Measurements from ENCODE around the gene PLEKHM3.

The PLEKHM3 gene

GRCh38 chr2:207792244-207792785, 233.0 kb downstream of the PLEKHM3 start:
- H3K27me3 ChIP-seq, result no peaks in the 10 kb centered on the region
- H3K4me1 ChIP-seq, result peaks cover 6% of the 10 kb centered on the region
- H3K4me3 ChIP-seq, result no peak overlapping the region
- TF ChIP-seq Cebpa-rat (IDR thresholded peaks at IDR 0.05), result no peak
- no peaks in the 10 kb centered on the region for H4K20me1 ChIP-seq
- H3K36me3 ChIP-seq, result no peaks in the 10 kb centered on the region
- H3K27ac ChIP-seq, result no peak overlapping the region
- peak overlapping the region; percentile 36; the same call in 1 of the 2 replicates for H3K4me2 ChIP-seq
- H3K9ac ChIP-seq, result no peak overlapping the region
- no peaks in the 10 kb centered on the region for H3K9me3 ChIP-seq

- TF ChIP-seq Cebpa-rat (IDR thresholded peaks at IDR 0.05), result no peak
- H3K4me1 ChIP-seq, result peaks cover 6% of the 10 kb centered on the region
- no peaks in the 10 kb centered on the region for H3K9me3 ChIP-seq
- no peak overlapping the region for H3K4me3 ChIP-seq
- H3K4me2 ChIP-seq, result no peak overlapping the region
- no peak overlapping the region for H3K27ac ChIP-seq
- H3K36me3 ChIP-seq, result no peaks in the 10 kb centered on the region
- H3K27me3 ChIP-seq, result no peaks in the 10 kb centered on the region
- no peak overlapping the region for H3K9ac ChIP-seq
- no peaks in the 10 kb centered on the region for H4K20me1 ChIP-seq
Measured at GRCh38 chr2:207791579-207792243, 233.6 kb downstream of the PLEKHM3 start.

DNA sequence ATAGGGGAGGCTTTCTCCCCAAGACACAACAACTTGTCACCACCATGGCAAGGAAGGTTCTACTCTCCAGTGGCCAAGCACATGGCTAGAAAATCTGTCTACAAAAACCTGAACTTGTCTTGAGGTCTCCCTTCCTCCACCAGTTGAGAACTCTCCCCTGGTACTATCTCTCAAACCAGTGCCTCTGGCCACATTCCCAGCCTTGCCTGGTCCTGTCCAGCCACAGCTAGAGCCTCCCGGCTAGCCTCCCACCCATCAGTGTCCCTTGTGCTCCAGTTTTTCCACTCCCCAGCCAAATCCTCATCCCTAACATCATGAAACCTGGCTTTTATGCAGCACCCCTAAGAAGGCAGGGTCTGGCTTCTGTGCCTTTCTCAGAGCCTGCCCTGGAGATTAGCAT, 234.4 kb downstream of the PLEKHM3 start:
- Histone ChIP-seq H3K9ac (no peak overlapping the region), H3K36me3 (no peaks in the 10 kb centered on the region), H3K27me3 (no peaks in the 10 kb centered on the region), H3K4me1 (peaks cover 6% of the 10 kb centered on the region), H3K9me3 (no peaks in the 10 kb centered on the region), H3K27ac (no peak overlapping the region), H3K4me3 (no peak overlapping the region), H4K20me1 (no peaks in the 10 kb centered on the region), H3K4me2 (no peak overlapping the region)
- TF ChIP-seq Cebpa-rat (IDR thresholded peaks at IDR 0.05), result no peak

DNA sequence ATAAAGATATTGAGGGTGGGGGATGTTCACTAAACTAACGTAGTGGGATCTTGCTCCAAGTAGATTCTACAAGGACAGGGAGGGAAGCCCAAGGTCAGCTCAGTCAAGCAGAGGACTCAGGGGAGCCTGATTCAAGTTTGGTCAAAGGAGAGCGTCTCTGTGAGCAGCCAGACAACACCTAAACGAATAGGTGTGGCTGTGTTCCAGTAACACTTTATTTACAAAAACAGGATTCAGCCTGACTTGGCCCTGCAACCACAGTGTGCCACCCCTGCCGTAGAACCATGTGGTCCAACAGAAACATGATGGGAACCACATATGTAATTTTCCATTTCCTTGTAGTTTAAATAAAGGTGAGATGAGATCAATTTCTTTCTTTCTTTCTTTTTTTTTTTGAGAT, 237.5 kb downstream of the PLEKHM3 start:
- Histone ChIP-seq H3K36me3 (no peaks in the 10 kb centered on the region), H3K4me3 (no peak overlapping the region), H3K27me3 (no peaks in the 10 kb centered on the region), H3K27ac (no peak overlapping the region), H3K9ac (no peak overlapping the region), H3K9me3 (no peaks in the 10 kb centered on the region), H4K20me1 (no peaks in the 10 kb centered on the region), H3K4me2 (no peak overlapping the region), H3K4me1 (peaks cover 6% of the 10 kb centered on the region)
- no peak for TF ChIP-seq Cebpa-rat (IDR thresholded peaks at IDR 0.05)

DNA sequence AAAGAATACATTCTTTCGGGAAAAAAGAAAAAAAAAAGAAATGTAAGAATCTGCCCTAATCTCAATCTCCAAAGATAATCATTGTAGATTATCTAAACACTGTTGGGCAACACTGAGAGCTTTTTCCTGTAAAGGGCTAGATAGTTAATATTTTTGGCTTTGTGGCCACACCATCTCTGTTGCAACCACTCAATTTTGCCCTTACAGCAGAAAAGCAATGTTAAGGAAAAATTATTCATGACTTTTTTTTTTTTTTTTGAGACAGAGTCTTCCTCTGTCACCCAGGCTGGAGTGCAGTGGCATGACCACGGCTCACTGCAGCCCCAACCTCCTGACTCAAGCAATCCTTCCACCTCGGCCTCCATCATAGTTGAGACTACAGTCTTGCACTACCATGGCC, 238.3 kb downstream of the PLEKHM3 start:
- no peak overlapping the region for H3K9ac ChIP-seq
- no peak overlapping the region for H3K4me3 ChIP-seq
- no peak overlapping the region for H3K27ac ChIP-seq
- no peak overlapping the region for H3K4me2 ChIP-seq
- H3K9me3 ChIP-seq, result no peaks in the 10 kb centered on the region
- no peaks in the 10 kb centered on the region for H3K4me1 ChIP-seq
- H3K36me3 ChIP-seq, result no peaks in the 10 kb centered on the region
- no peak for TF ChIP-seq Cebpa-rat (IDR thresholded peaks at IDR 0.05)
- H3K27me3 ChIP-seq, result no peaks in the 10 kb centered on the region
- no peaks in the 10 kb centered on the region for H4K20me1 ChIP-seq

DNA sequence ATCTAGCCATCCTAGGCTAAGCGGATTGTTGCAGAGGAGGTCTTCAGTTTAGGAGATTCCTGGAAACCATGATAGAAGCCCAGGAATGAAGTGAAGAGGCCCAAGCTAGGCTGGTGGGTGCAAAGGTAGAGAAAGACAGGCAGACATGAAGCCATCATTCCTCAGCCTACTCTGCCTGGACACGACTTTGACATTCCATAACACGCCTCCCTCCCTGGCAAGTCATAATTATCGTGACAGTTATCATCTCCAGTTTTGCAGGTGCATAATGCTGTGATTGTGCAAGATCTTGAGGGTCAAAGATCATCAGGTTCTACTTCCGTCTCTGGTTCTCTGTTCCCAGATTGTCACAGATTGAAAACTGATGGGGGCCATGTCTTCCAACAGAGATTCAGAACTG, 240.4 kb downstream of the PLEKHM3 start:
- TF ChIP-seq Cebpa-rat (IDR thresholded peaks at IDR 0.05), result no peak
- no peak overlapping the region for H3K4me2 ChIP-seq
- H3K9ac ChIP-seq, result no peak overlapping the region

GRCh38 chr2:207783514-207783913, 241.8 kb downstream of the PLEKHM3 start:
- H3K36me3 ChIP-seq, result no peaks in the 10 kb centered on the region
- no peak overlapping the region for H3K9ac ChIP-seq
- no peak overlapping the region for H3K4me2 ChIP-seq
- no peak overlapping the region for H3K27ac ChIP-seq
- H3K27me3 ChIP-seq, result no peaks in the 10 kb centered on the region
- TF ChIP-seq Cebpa-rat (IDR thresholded peaks at IDR 0.05), result no peak
- H3K4me3 ChIP-seq, result no peak overlapping the region
- H3K4me1 ChIP-seq, result no peaks in the 10 kb centered on the region
- no peaks in the 10 kb centered on the region for H4K20me1 ChIP-seq
- no peaks in the 10 kb centered on the region for H3K9me3 ChIP-seq

More for the DNA sequence above, 240.4 kb downstream of the PLEKHM3 start:
- Histone ChIP-seq H4K20me1 (no peaks in the 10 kb centered on the region), H3K36me3 (no peaks in the 10 kb centered on the region), H3K4me1 (no peaks in the 10 kb centered on the region), H3K4me3 (no peak overlapping the region), H3K27me3 (no peaks in the 10 kb centered on the region), H3K27ac (no peak overlapping the region), H3K9me3 (no peaks in the 10 kb centered on the region)

GRCh38 chr2:207782238-207783030, 242.9 kb downstream of the PLEKHM3 start:
- Histone ChIP-seq H3K27me3 (no peaks in the 10 kb centered on the region), H3K4me1 (no peaks in the 10 kb centered on the region), H3K9me3 (no peaks in the 10 kb centered on the region), H3K27ac (no peak overlapping the region), H3K36me3 (no peaks in the 10 kb centered on the region), H3K9ac (no peak overlapping the region), H3K4me2 (no peak overlapping the region), H4K20me1 (no peaks in the 10 kb centered on the region), H3K4me3 (no peak overlapping the region)
- no peak for TF ChIP-seq Cebpa-rat (IDR thresholded peaks at IDR 0.05)

DNA sequence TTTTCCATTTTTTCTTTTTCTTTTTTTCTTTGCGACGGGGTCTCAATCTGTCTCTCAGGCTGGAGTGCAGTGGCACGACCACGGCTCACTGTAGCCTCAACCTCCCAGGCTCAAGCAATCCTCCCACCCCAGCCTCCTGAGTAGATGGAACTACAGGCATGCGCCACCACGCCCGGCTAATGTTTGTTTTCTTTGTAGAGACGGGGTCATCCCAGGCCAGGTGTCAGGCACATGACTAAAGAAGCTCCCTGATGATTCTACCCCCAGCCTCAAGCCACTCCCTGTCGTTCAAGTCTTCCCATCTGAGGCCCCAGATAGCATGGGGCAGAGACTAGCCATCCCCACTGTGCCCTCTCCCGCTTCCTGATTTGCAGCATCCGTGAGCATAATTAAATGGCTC, 245.8 kb downstream of the PLEKHM3 start:
- Histone ChIP-seq H3K4me1 (no peaks in the 10 kb centered on the region), H3K4me3 (no peak overlapping the region), H3K27ac (no peak overlapping the region), H3K9ac (no peak overlapping the region), H3K9me3 (no peaks in the 10 kb centered on the region), H4K20me1 (no peaks in the 10 kb centered on the region), H3K36me3 (no peaks in the 10 kb centered on the region), H3K27me3 (no peaks in the 10 kb centered on the region), H3K4me2 (no peak overlapping the region)
- TF ChIP-seq Cebpa-rat (IDR thresholded peaks at IDR 0.05), result no peak

DNA sequence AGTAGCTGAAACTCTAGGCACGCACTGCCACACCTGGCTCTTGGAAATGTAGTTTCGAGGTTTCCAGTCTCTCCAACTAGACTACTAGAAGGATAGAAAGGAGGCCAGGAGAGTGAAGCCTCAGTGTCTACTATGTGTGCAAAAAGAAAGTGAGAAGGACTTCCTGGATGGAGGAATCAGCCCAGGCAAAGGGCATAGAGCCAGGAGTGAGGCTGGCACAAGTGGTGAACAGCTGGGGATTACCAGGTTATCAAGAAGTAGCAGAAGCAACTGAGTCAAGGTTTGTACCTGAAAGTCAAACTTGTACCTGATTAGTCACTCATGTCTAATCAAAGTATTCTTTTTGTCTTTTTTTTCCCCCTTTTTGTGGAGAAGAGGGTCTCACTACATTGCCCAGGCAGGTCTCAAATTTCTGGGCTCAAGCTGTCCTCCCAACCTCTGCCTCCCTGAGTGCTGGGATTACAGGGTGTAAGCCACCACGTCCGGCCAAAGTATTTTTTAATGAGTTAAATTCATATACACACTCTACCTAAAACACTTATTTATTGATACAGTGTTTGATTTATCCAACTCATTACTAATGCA, 246.9 kb downstream of the PLEKHM3 start:
- no peak for TF ChIP-seq Cebpa-rat (IDR thresholded peaks at IDR 0.05)
- H3K4me2 ChIP-seq, result no peak overlapping the region
- no peaks in the 10 kb centered on the region for H3K27me3 ChIP-seq

More for the DNA sequence above, 246.9 kb downstream of the PLEKHM3 start:
- no peaks in the 10 kb centered on the region for H3K36me3 ChIP-seq
- H3K9ac ChIP-seq, result no peak overlapping the region
- H4K20me1 ChIP-seq, result no peaks in the 10 kb centered on the region
- H3K4me1 ChIP-seq, result no peaks in the 10 kb centered on the region
- no peak overlapping the region for H3K4me3 ChIP-seq
- H3K9me3 ChIP-seq, result no peaks in the 10 kb centered on the region
- no peak overlapping the region for H3K27ac ChIP-seq

All from BLaER1 (cell line).